Esophagus (tissue), 2 donors: ENCODE measurements around the gene IGIP. TPM values are rescaled to one million over a fixed set of nuclear protein-coding genes. Genes with fewer than 3 reads are reported as not detected.

Experiments
- H3K27ac ChIP-seq, 2 donors: one replicate each; pipeline ENCODE4 v1.5.1; 2013; ENCODE audit warnings: low read depth in 2 of 2, mild to moderate bottlenecking in 2 of 2, inconsistent platforms in 1 of 2, low read length in 1 of 2, moderate library complexity in 1 of 2
- H3K27me3 ChIP-seq, 2 donors: one replicate each; pipeline ENCODE4 v1.6.1; 2013; ENCODE audit warnings: low read length in 2 of 2, control low read depth in 1 of 2, mild to moderate bottlenecking in 1 of 2; ENCODE audit not compliant: insufficient read depth in 2 of 2, control insufficient read depth in 1 of 2
- H3K36me3 ChIP-seq, 2 donors: one replicate each; pipeline ENCODE4 v1.6.1; 2013; ENCODE audit warnings: low read length in 1 of 2; ENCODE audit not compliant: control insufficient read depth in 2 of 2, insufficient read depth in 2 of 2
- H3K4me1 ChIP-seq, 2 donors: one replicate each; pipeline ENCODE4 v1.6.1; 2013; ENCODE audit warnings: low read length in 1 of 2; ENCODE audit not compliant: control insufficient read depth in 2 of 2, insufficient read depth in 2 of 2
- H3K4me3 ChIP-seq, 2 donors: one replicate each; pipeline ENCODE4 v1.5.1; 2013; ENCODE audit warnings: low read length in 2 of 2, mild to moderate bottlenecking in 2 of 2, low read depth in 1 of 2, moderate library complexity in 1 of 2
- H3K9me3 ChIP-seq, 2 donors: one replicate each; pipeline ENCODE4 v1.6.1; 2013; ENCODE audit warnings: mild to moderate bottlenecking in 2 of 2, low read depth in 1 of 2, low read length in 1 of 2, moderate library complexity in 1 of 2; ENCODE audit not compliant: control insufficient read depth in 2 of 2, insufficient read depth in 1 of 2
- WGBS, 2 donors: extraction: QIAGEN DNeasy Blood & Tissue Kit; methylation state at CpG; one replicate each; pipeline ENCODE4 v1.1.7; 2013; 5-methylcytosine and 5-hydroxymethylcytosine counted together
- polyA plus RNA-seq, 2 donors: library from polyadenylated mRNA; stranded (reverse); fragments of 200-250 nt; gene quantifications; one replicate each; pipeline ENCODE4 v1.2.3, GENCODE V29; 2013
- donor health status: healthy with polysubstance abuse.
- donor health status: Bipolar disorder and iron deficiency.

The IGIP gene
- polyA plus RNA-seq, 2 donors = 2.3 to 3.8 TPM

DNA sequence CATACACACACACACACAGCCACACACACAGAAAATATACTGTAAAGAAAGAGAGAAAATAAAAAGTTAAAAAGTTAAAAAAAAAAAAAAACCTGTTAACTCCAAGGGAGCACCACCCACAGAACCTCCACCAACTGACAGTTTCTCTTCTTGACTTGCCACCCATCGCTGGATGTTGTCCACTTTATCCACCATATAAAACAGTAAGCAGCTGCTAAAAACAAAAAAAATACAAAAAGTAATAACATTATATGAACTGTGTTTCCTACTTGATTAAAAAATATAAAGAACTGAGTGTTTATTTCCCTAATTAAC is 10.6 kb upstream of the IGIP start:
- WGBS, 2 donors = 26 to 49% methylated on average over 1 of the region's 1 CpG

GRCh38 chr5:140116716-140117115 is 9.0 kb upstream of the IGIP start:
- H3K4me1 ChIP-seq = no peaks in the 10 kb centered on the region
- 70 to 74% methylated on average over 2 of the region's 2 CpGs for WGBS, 2 donors
- no peaks in the 10 kb centered on the region for H3K27me3 ChIP-seq
- no peak overlapping the region for H3K27ac ChIP-seq
- H3K9me3 ChIP-seq = no peaks in the 10 kb centered on the region
- H3K36me3 ChIP-seq = no peaks in the 10 kb centered on the region
- H3K4me3 ChIP-seq = peak overlapping the region in 1 of 2 donors; percentile 15

More for the DNA sequence above, 10.6 kb upstream of the IGIP start:
- peak overlapping the region; percentile 86 to 90 for H3K4me3 ChIP-seq
- H3K36me3 ChIP-seq = no peaks in the 10 kb centered on the region
- H3K9me3 ChIP-seq = no peaks in the 10 kb centered on the region
- no peaks in the 10 kb centered on the region for H3K27me3 ChIP-seq
- no peaks in the 10 kb centered on the region for H3K4me1 ChIP-seq
- H3K27ac ChIP-seq = peak overlapping the region; percentile 88 to 97

DNA sequence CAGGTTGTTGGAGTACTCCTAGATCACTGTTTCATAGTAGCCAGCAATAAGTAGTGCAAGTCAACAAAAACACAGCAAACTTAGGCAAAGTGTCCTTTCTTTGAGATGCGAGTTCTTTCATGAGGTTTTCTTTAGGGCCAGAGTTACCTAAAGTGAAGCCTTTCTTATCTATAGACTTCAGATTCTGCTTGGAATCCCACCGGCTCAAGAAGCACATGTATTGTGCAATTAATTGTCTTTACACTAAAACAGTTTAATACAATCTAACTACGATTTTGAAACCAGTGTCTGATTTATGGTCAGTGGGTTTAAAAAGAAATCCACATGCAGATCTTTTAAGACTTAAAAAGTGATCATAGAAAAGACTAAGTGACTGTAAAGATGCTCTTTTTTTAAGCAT is 8.2 kb upstream of the IGIP start:
- no peak overlapping the region for H3K4me3 ChIP-seq
- no peak overlapping the region for H3K27ac ChIP-seq
- no peaks in the 10 kb centered on the region for H3K4me1 ChIP-seq

DNA sequence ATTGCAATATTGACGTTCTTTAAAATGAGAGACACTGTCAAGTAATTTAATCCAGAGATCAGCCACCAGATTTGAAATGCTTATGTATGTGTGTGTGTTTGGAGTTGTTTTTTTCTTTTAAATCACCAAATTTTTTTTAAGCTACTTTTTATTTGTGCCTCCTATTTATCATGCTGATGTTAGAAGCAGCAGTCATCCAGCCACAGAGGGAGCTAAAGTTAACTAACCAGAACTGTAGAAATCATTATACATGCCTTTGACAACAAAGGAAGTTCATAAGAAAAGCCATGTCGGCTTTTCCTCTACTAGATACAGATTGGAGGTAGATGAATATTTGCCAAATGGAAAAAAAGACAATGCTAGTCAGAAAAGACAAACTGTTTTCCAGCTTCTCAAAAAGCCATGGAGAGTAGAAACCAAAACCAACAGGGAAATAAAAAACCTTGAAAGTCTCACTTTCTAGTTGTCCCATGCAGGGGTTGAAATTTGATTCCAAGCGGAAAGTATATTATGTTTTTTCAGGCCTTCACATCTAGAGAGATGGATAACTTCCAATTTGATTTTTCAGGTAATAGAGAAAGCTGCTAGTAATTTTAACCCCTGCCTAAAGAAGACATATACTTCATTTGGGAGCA is 7.3 kb upstream of the IGIP start:
- Histone ChIP-seq H3K27ac (no peak overlapping the region), H3K4me1 (no peaks in the 10 kb centered on the region), H3K27me3 (no peaks in the 10 kb centered on the region), H3K36me3 (no peaks in the 10 kb centered on the region), H3K4me3 (no peak overlapping the region), H3K9me3 (no peaks in the 10 kb centered on the region)
- whole genome bisulfite sequencing, 2 donors = 64 to 71% methylated on average over 3 of the region's 3 CpGs

More for the DNA sequence above, 8.2 kb upstream of the IGIP start:
- Histone ChIP-seq H3K9me3 (no peaks in the 10 kb centered on the region), H3K36me3 (no peaks in the 10 kb centered on the region), H3K27me3 (no peaks in the 10 kb centered on the region)
- WGBS, 2 donors = 59 to 77% methylated on average over 3 of the region's 3 CpGs

DNA sequence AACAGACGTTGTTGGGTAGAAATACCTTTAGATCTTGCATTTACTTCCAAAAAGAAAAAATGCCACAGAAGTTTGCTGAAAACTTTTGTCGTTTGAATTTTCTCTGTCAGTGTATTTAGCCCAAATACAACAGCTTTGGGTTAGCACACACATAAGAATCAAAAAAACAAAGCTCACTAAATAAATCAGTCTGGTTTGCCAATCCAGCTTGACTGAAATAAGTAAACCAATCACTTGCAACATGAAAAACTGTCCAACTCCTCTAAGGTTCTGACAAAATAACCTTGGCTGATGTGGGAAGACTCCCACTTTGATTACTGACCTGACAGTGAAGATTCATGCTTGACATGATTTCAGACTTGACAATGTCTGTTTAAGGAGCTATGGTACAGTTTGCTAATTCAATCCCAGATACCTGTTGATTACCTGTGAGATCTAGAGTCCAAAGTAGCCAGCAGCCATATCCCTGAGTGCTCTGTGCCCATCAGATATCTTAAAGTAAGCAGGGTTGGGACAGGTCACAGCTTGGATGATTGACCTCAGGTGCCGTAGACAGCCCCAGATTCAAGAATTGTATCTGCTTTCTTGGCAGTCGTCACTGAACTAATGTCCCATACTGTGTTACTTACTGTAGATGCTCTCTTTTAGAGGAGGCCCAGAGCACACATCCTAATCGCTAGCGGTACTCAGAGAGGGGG is 727 bp downstream of the IGIP start:
- Histone ChIP-seq H3K4me1 (peaks cover 0 to 2% of the 10 kb centered on the region in 2 donors), H3K9me3 (no peaks in the 10 kb centered on the region), H3K27me3 (no peaks in the 10 kb centered on the region), H3K27ac (no peak overlapping the region), H3K4me3 (no peak overlapping the region), H3K36me3 (no peaks in the 10 kb centered on the region)
- WGBS, 2 donors = 82 to 92% methylated on average over 6 of the region's 6 CpGs

DNA sequence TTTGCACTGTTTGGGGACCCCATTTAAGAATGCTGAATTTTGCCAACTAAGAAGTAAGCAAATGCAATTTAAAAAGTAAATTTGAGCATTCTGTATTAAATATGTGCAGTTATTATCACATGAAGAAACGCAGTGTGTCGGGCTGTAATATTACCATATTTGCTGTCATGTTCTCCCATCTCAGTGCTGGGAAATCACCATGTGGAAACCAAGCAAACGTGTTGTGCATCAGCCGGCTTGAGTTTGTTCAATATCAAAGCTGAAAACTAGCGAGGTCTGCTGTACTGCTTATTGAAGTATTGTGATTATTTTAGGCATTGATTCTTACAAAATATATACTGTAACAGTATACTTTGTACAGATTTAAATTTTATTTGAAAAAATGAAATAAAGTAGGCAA is 2.6 kb downstream of the IGIP start:
- no peaks in the 10 kb centered on the region for H3K36me3 ChIP-seq
- 76 to 81% methylated on average over 5 of the region's 5 CpGs for WGBS, 2 donors
- H3K9me3 ChIP-seq = no peaks in the 10 kb centered on the region
- no peaks in the 10 kb centered on the region for H3K27me3 ChIP-seq
- H3K4me1 ChIP-seq = peaks cover 0 to 5% of the 10 kb centered on the region in 2 donors
- no peak overlapping the region for H3K4me3 ChIP-seq
- no peak overlapping the region for H3K27ac ChIP-seq

- WGBS, 2 donors = 70 to 78% methylated on average over 5 of the region's 5 CpGs
- Histone ChIP-seq H3K36me3 (no peaks in the 10 kb centered on the region), H3K4me1 (peaks cover 0 to 5% of the 10 kb centered on the region in 2 donors), H3K27me3 (no peaks in the 10 kb centered on the region), H3K4me3 (no peak overlapping the region), H3K27ac (no peak overlapping the region), H3K9me3 (no peaks in the 10 kb centered on the region)
Measured at GRCh38 chr5:140130949-140131733, 5.4 kb downstream of the IGIP start.

DNA sequence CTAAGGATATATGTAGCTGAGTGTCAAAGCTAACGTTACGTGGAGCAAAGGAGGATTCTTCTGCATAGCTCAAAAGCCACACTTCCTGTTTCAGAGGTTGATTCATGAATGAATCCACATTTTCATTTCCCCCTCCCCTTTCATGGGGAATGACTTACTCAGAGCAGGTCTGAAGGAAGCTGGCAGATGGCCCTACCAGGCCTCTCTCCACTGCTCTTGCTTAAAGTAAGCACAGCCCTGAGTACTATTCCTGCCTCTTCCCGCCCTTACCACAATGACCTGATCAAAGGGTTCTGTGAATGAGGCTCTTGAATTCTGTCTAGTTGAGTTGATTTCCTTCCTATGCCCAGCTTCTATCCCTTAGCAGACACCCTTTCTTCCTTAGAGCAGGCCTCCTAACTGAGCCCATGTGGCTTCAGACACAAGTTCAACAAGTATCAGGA is 6.3 kb downstream of the IGIP start:
- Histone ChIP-seq H3K27me3 (no peaks in the 10 kb centered on the region), H3K36me3 (no peaks in the 10 kb centered on the region), H3K4me1 (peaks cover 0 to 5% of the 10 kb centered on the region in 2 donors), H3K4me3 (no peak overlapping the region), H3K9me3 (no peaks in the 10 kb centered on the region), H3K27ac (no peak overlapping the region)
- WGBS, 2 donors = 31 to 43% methylated on average over 3 of the region's 3 CpGs

- Histone ChIP-seq H3K4me3 (no peak overlapping the region), H3K9me3 (no peaks in the 10 kb centered on the region), H3K27me3 (no peaks in the 10 kb centered on the region), H3K36me3 (no peaks in the 10 kb centered on the region), H3K27ac (no peak overlapping the region), H3K4me1 (peaks cover 0 to 5% of the 10 kb centered on the region in 2 donors)
- 85 to 91% methylated on average over 4 of the region's 4 CpGs for WGBS, 2 donors
Measured at GRCh38 chr5:140133514-140134167, 7.9 kb downstream of the IGIP start.
